GM23338 (cell line): Measurements from ENCODE around the gene IHH. TPM values are rescaled to one million over a fixed set of nuclear protein-coding genes. Genes with fewer than 3 reads are reported as not detected.
A peak's percentile ranks its signal among the peaks of the same experiment; 100 is the strongest.

Experiments
- ATAC-seq: fragments of 200-7000 bp; cut with Tn5 transposase; 3 replicates; pipeline ENCODE4 v1.9.1; 2020
- DNase-seq: peaks from one replicate; pipeline ENCODE4 v3.0.0-alpha.2; 2015; ENCODE audit warnings: low spot score
- H2AFZ ChIP-seq: fragments of 200-600 bp; sonication (generic); 2 replicates; pipeline ENCODE4 v1.8.0; 2016; ENCODE audit warnings: antibody characterized with exemption, mild to moderate bottlenecking, moderate library complexity
- H3F3A ChIP-seq: fragments of 200-600 bp; sonication (generic); replicated peaks from 2 replicates; pipeline ENCODE4 v1.8.0; 2017; ENCODE audit warnings: antibody characterized with exemption, mixed run types, low read depth
- H3K27ac ChIP-seq: fragments of 200-600 bp; sonication (generic); 2 replicates; pipeline ENCODE4 v1.6.1; 2016; ENCODE audit warnings: low read depth
- H3K27me3 ChIP-seq: fragments of 200-600 bp; sonication (generic); 2 replicates; pipeline ENCODE4 v1.8.0; 2016; ENCODE audit warnings: mild to moderate bottlenecking, mixed run types, moderate library complexity; ENCODE audit not compliant: insufficient read depth
- H3K36me3 ChIP-seq: fragments of 200-600 bp; sonication (generic); 2 replicates; pipeline ENCODE4 v1.8.0; 2016; ENCODE audit warnings: mild to moderate bottlenecking; ENCODE audit not compliant: insufficient read depth
- H3K4me1 ChIP-seq: fragments of 200-600 bp; sonication (generic); 2 replicates; pipeline ENCODE4 v1.8.0; 2016; ENCODE audit warnings: mild to moderate bottlenecking, moderate library complexity; ENCODE audit not compliant: insufficient read depth
- H3K4me2 ChIP-seq: fragments of 200-600 bp; sonication (generic); 2 replicates; pipeline ENCODE4 v1.7.1; 2017; ENCODE audit warnings: mixed run types
- H3K4me3 ChIP-seq: fragments of 200-600 bp; sonication (generic); 2 replicates; pipeline ENCODE4 v1.6.1; 2016; ENCODE audit warnings: mixed run types
- H3K79me2 ChIP-seq: fragments of 200-600 bp; sonication (generic); replicated peaks from 2 replicates; pipeline ENCODE4 v1.8.0; 2017; ENCODE audit warnings: mild to moderate bottlenecking; ENCODE audit not compliant: insufficient read depth
- H3K9me2 ChIP-seq: fragments of 200-600 bp; sonication (generic); 2 replicates; pipeline ENCODE4 v1.8.0; 2017; ENCODE audit not compliant: insufficient read depth
- H4K20me1 ChIP-seq: fragments of 200-600 bp; sonication (generic); replicated peaks from 2 replicates; pipeline ENCODE4 v1.8.0; 2017; ENCODE audit warnings: mild to moderate bottlenecking; ENCODE audit not compliant: insufficient read depth
- H3K27ac Mint-ChIP-seq: 2 replicates; pipeline ENCODE4 v1.8.0; 2020; ENCODE audit warnings: inconsistent platforms, mild to moderate bottlenecking, moderate library complexity, mixed read lengths
- H3K27me3 Mint-ChIP-seq: 3 replicates; pipeline ENCODE4 v1.8.0; 2022; ENCODE audit warnings: low read depth, mild to moderate bottlenecking, moderate library complexity, mixed read lengths, inconsistent platforms; ENCODE audit not compliant: insufficient read depth, poor library complexity
- H3K36me3 Mint-ChIP-seq: 3 replicates; pipeline ENCODE4 v1.8.0; 2021; ENCODE audit warnings: low read depth, mild to moderate bottlenecking, inconsistent platforms, moderate library complexity, mixed read lengths
- H3K4me1 Mint-ChIP-seq: 3 replicates; pipeline ENCODE4 v1.8.0; 2020; ENCODE audit warnings: mild to moderate bottlenecking, inconsistent platforms, mixed read lengths
- H3K4me3 Mint-ChIP-seq: 3 replicates; pipeline ENCODE4 v1.8.0; 2021; ENCODE audit warnings: moderate library complexity, mild to moderate bottlenecking, inconsistent platforms, mixed read lengths
- H3K9me3 Mint-ChIP-seq: 3 replicates; pipeline ENCODE4 v1.8.0; 2020; ENCODE audit warnings: moderate library complexity, mild to moderate bottlenecking, inconsistent platforms, mixed read lengths
- CREB1 ChIP-seq: fragments of 250-450 bp; sonication (Bioruptor Pico); IDR thresholded peaks from 2 replicates; pipeline ENCODE4 v1.5.0; 2020; ENCODE audit warnings: low read depth, mild to moderate bottlenecking, moderate library complexity
- EZH2 ChIP-seq: fragments of 200-600 bp; sonication (generic); IDR thresholded peaks from one replicate; pipeline ENCODE4 v1.8.0; 2017; ENCODE audit warnings: antibody characterized with exemption, mild to moderate bottlenecking, low read depth; ENCODE audit not compliant: unreplicated experiment
- EZH2phosphoT487 ChIP-seq: fragments of 200-600 bp; sonication (generic); IDR thresholded peaks from one replicate; pipeline ENCODE4 v1.8.1; 2018; ENCODE audit warnings: antibody characterized with exemption; ENCODE audit not compliant: unreplicated experiment
- JUNB ChIP-seq: IDR thresholded peaks from one replicate; pipeline ENCODE4 v1.6.1; 2016; ENCODE audit warnings: antibody characterized with exemption; ENCODE audit not compliant: unreplicated experiment
- NANOG ChIP-seq: IDR thresholded peaks from 2 replicates; pipeline ENCODE4 v1.6.1; 2016; ENCODE audit warnings: antibody characterized with exemption, borderline replicate concordance
- POLR2AphosphoS5 ChIP-seq: IDR thresholded peaks from 2 replicates; pipeline ENCODE4 v1.6.1; 2016; ENCODE audit warnings: antibody characterized with exemption, low read depth
- STAT1 ChIP-seq: IDR thresholded peaks from one replicate; pipeline ENCODE4 v1.6.1; 2016; ENCODE audit warnings: antibody characterized with exemption; ENCODE audit not compliant: unreplicated experiment
- ZNF114 ChIP-seq: fragments of 250-450 bp; sonication (Bioruptor Pico); IDR thresholded peaks from 2 replicates; pipeline ENCODE4 v1.5.0; 2020; ENCODE audit warnings: mild to moderate bottlenecking, moderate library complexity
- polyA plus RNA-seq: library from polyadenylated mRNA; unstranded; fragments of >200 nt; fragmentation: Nextera tagmentation; extraction: Ambion mirVana; gene quantifications from 2 replicates; pipeline ENCODE4 v1.2.1, GENCODE V29; 2016
- total RNA-seq: library from RNA; depleted of rRNA; stranded (reverse); fragments of >200 nt; shearing (Covaris generic); gene quantifications from 2 replicates; pipeline ENCODE4 v1.2.3, GENCODE V29; 2014
- TF ChIP-seq, protein P1 (sequence below): fragments of 250-450 bp; sonication (Bioruptor Pico); IDR thresholded peaks from 2 replicates; pipeline ENCODE4 v1.5.0; 2020; ENCODE audit warnings: mild to moderate bottlenecking, moderate library complexity
- TF ChIP-seq, protein P2 (sequence below): IDR thresholded peaks from 2 replicates; pipeline ENCODE4 v1.6.1; 2016; ENCODE audit warnings: antibody characterized with exemption
- TF ChIP-seq, protein P3 (sequence below): IDR thresholded peaks from one replicate; pipeline ENCODE4 v1.6.1; 2018; ENCODE audit warnings: antibody characterized with exemption; ENCODE audit not compliant: unreplicated experiment
- TF ChIP-seq, protein P4 (sequence below), 2 experiments: fragments of 200-600 bp in 1 of 2; sonication (generic) in 1 of 2; conservative IDR thresholded peaks; 2 replicates each; pipeline versions ENCODE4 v1.5.1 to v1.6.1; 2016 to 2017; ENCODE audit warnings: antibody characterized with exemption in 2 of 2, low read depth in 2 of 2, mild to moderate bottlenecking in 2 of 2, moderate library complexity in 1 of 2

IHH gene
- total and polyA plus RNA-seq, 2 experiments from 2014 or later, result not detected

DNA sequence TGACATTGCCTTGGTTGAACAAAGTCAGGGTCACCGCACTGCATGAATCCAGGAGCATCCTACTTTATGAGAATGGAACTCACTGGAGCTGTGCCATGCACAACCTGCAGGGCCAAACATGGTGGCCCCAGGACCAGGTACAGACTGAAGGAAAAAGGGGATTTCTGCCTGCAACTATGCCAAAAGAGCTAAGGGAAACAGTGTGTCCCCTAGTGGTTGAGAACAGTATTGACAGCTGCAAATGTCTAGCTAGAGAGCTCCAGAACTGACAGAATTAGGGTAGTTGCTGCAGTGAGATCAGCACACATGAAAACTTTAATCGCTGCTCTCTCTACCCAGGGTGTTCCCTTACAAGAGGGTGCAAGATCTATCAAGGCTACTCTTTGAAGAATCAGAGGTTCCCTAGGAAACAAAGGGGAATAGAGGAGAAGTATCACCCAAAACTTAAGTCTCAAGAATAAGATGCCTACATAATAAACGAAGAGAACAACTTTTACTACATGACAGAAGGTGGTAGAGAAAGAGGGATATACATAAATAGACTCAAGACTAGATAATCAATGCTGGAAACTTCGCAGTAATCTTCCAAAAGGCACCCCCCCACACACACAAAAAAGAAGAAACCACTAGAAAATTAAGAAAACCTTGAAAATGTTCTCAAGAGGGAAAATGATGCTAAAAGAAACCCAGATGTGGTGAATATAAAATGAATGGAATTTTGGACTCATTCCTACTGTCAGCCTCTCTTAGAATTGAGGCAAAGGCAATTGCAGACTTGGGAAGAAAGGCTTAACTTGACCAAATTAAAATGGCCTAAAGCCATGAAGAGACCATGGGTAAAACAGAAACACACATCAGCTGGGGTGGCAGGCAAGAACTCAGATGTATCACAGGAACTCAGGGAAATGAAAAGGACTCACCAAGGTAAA, 43.6 kb upstream of the IHH start (continued):
- TF ChIP-seq, protein P1, sequence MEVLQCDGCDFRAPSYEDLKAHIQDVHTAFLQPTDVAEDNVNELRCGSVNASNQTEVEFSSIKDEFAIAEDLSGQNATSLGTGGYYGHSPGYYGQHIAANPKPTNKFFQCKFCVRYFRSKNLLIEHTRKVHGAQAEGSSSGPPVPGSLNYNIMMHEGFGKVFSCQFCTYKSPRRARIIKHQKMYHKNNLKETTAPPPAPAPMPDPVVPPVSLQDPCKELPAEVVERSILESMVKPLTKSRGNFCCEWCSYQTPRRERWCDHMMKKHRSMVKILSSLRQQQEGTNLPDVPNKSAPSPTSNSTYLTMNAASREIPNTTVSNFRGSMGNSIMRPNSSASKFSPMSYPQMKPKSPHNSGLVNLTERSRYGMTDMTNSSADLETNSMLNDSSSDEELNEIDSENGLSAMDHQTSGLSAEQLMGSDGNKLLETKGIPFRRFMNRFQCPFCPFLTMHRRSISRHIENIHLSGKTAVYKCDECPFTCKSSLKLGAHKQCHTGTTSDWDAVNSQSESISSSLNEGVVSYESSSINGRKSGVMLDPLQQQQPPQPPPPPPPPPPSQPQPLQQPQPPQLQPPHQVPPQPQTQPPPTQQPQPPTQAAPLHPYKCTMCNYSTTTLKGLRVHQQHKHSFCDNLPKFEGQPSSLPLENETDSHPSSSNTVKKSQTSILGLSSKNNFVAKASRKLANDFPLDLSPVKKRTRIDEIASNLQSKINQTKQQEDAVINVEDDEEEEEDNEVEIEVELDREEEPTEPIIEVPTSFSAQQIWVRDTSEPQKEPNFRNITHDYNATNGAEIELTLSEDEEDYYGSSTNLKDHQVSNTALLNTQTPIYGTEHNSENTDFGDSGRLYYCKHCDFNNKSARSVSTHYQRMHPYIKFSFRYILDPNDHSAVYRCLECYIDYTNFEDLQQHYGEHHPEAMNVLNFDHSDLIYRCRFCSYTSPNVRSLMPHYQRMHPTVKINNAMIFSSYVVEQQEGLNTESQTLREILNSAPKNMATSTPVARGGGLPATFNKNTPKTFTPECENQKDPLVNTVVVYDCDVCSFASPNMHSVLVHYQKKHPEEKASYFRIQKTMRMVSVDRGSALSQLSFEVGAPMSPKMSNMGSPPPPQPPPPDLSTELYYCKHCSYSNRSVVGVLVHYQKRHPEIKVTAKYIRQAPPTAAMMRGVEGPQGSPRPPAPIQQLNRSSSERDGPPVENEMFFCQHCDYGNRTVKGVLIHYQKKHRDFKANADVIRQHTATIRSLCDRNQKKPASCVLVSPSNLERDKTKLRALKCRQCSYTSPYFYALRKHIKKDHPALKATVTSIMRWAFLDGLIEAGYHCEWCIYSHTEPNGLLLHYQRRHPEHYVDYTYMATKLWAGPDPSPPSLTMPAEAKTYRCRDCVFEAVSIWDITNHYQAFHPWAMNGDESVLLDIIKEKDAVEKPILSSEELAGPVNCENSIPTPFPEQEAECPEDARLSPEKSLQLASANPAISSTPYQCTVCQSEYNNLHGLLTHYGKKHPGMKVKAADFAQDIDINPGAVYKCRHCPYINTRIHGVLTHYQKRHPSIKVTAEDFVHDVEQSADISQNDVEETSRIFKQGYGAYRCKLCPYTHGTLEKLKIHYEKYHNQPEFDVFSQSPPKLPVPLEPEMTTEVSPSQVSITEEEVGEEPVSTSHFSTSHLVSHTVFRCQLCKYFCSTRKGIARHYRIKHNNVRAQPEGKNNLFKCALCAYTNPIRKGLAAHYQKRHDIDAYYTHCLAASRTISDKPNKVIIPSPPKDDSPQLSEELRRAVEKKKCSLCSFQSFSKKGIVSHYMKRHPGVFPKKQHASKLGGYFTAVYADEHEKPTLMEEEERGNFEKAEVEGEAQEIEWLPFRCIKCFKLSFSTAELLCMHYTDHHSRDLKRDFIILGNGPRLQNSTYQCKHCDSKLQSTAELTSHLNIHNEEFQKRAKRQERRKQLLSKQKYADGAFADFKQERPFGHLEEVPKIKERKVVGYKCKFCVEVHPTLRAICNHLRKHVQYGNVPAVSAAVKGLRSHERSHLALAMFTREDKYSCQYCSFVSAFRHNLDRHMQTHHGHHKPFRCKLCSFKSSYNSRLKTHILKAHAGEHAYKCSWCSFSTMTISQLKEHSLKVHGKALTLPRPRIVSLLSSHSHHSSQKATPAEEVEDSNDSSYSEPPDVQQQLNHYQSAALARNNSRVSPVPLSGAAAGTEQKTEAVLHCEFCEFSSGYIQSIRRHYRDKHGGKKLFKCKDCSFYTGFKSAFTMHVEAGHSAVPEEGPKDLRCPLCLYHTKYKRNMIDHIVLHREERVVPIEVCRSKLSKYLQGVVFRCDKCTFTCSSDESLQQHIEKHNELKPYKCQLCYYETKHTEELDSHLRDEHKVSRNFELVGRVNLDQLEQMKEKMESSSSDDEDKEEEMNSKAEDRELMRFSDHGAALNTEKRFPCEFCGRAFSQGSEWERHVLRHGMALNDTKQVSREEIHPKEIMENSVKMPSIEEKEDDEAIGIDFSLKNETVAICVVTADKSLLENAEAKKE (CRISPR knock-in tag), result peak; percentile 40; the same call in 1 of the 2 replicates

DNA sequence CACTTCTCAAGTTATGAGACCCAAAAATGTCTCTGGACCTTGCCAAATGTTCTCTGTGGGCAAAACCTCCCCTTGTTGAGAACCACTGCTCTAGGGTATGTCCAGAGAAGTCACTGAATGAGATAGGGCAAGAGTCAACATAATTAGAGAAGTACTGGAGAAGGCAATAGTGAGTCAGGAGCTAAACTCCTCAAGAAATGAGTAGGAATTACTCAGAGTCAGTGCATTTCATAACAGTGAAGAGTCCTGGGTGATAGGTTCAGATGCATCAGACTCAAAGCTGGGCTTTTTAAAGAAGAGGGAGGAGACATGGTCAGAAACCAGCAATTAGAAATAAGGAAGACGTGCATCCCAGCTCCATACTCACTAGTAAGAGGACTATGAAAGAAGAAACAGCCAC, 38.6 kb upstream of the IHH start:
- H3K4me3 Mint-ChIP-seq, result no peak overlapping the region
- Histone ChIP-seq H3K27me3 (no peaks in the 10 kb centered on the region), H2AFZ (no peak overlapping the region), H4K20me1 (no peaks in the 10 kb centered on the region; the same call in 1 of the 2 replicates), H3K9me2 (no peaks in the 10 kb centered on the region), H3K4me2 (no peak overlapping the region), H3F3A (no peaks in the 10 kb centered on the region), H3K27ac (no peak overlapping the region), H3K4me1 (no peaks in the 10 kb centered on the region), H3K4me3 (no peak overlapping the region), H3K36me3 (no peaks in the 10 kb centered on the region; the same call in 1 of the 2 replicates), H3K79me2 (no peaks in the 10 kb centered on the region)
- DNase-seq (no peak), ATAC-seq (no peak)
- no peaks in the 10 kb centered on the region for H3K9me3 Mint-ChIP-seq
- H3K4me1 Mint-ChIP-seq, result peaks cover 5% of the 10 kb centered on the region; the same call in 2 of the 3 replicates
- no peak overlapping the region for H3K27ac Mint-ChIP-seq
- H3K27me3 Mint-ChIP-seq, result no peaks in the 10 kb centered on the region
- no peaks in the 10 kb centered on the region; the same call in 2 of the 3 replicates for H3K36me3 Mint-ChIP-seq
- TF ChIP-seq JUNB (no peak), ZNF114 (CRISPR knock-in tag) (no peak), EZH2phosphoT487 (no peak), POLR2AphosphoS5 (no peak), CREB1 (no peak), EZH2 (no peak), NANOG (no peak), STAT1 (no peak)
- TF ChIP-seq, protein P2, sequence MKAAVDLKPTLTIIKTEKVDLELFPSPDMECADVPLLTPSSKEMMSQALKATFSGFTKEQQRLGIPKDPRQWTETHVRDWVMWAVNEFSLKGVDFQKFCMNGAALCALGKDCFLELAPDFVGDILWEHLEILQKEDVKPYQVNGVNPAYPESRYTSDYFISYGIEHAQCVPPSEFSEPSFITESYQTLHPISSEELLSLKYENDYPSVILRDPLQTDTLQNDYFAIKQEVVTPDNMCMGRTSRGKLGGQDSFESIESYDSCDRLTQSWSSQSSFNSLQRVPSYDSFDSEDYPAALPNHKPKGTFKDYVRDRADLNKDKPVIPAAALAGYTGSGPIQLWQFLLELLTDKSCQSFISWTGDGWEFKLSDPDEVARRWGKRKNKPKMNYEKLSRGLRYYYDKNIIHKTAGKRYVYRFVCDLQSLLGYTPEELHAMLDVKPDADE, result no peak
- TF ChIP-seq, protein P3, sequence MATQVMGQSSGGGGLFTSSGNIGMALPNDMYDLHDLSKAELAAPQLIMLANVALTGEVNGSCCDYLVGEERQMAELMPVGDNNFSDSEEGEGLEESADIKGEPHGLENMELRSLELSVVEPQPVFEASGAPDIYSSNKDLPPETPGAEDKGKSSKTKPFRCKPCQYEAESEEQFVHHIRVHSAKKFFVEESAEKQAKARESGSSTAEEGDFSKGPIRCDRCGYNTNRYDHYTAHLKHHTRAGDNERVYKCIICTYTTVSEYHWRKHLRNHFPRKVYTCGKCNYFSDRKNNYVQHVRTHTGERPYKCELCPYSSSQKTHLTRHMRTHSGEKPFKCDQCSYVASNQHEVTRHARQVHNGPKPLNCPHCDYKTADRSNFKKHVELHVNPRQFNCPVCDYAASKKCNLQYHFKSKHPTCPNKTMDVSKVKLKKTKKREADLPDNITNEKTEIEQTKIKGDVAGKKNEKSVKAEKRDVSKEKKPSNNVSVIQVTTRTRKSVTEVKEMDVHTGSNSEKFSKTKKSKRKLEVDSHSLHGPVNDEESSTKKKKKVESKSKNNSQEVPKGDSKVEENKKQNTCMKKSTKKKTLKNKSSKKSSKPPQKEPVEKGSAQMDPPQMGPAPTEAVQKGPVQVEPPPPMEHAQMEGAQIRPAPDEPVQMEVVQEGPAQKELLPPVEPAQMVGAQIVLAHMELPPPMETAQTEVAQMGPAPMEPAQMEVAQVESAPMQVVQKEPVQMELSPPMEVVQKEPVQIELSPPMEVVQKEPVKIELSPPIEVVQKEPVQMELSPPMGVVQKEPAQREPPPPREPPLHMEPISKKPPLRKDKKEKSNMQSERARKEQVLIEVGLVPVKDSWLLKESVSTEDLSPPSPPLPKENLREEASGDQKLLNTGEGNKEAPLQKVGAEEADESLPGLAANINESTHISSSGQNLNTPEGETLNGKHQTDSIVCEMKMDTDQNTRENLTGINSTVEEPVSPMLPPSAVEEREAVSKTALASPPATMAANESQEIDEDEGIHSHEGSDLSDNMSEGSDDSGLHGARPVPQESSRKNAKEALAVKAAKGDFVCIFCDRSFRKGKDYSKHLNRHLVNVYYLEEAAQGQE, result no peak
- TF ChIP-seq, protein P4, sequence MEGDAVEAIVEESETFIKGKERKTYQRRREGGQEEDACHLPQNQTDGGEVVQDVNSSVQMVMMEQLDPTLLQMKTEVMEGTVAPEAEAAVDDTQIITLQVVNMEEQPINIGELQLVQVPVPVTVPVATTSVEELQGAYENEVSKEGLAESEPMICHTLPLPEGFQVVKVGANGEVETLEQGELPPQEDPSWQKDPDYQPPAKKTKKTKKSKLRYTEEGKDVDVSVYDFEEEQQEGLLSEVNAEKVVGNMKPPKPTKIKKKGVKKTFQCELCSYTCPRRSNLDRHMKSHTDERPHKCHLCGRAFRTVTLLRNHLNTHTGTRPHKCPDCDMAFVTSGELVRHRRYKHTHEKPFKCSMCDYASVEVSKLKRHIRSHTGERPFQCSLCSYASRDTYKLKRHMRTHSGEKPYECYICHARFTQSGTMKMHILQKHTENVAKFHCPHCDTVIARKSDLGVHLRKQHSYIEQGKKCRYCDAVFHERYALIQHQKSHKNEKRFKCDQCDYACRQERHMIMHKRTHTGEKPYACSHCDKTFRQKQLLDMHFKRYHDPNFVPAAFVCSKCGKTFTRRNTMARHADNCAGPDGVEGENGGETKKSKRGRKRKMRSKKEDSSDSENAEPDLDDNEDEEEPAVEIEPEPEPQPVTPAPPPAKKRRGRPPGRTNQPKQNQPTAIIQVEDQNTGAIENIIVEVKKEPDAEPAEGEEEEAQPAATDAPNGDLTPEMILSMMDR (conservative IDR thresholded peaks at IDR 0.05; ENCODE audit: low read depth in 2 of 2), result no peak
